Stimulated activated CD4-positive, alpha-beta T cell treated with anti-CD3 and anti-CD28 coated beads, Interleukin-4, amount 100 ng/mL, for 1 hour (primary cell): ENCODE measurements around the gene PPIL3.

Experiments used
- DNase-seq: peaks from one replicate; pipeline ENCODE4 v3.0.0-alpha.2; 2020

PPIL3 gene

GRCh38 chr2:200860092-200860795, 28.6 kb downstream of the PPIL3 start:
- DNase-seq: no peak

- no peak for DNase-seq
Measured at GRCh38 chr2:200856806-200857205, 32.1 kb downstream of the PPIL3 start.

GRCh38 chr2:200852605-200853004, 36.3 kb downstream of the PPIL3 start:
- no peak for DNase-seq

GRCh38 chr2:200851398-200852248, 37.3 kb downstream of the PPIL3 start:
- no peak for DNase-seq

- DNase-seq: no peak
Measured at GRCh38 chr2:200850512-200851256, 38.2 kb downstream of the PPIL3 start.

GRCh38 chr2:200847939-200848338, 40.9 kb downstream of the PPIL3 start:
- DNase-seq: no peak

- DNase-seq: no peak
Measured at GRCh38 chr2:200847269-200847668, 41.6 kb downstream of the PPIL3 start.

- no peak for DNase-seq
Measured at GRCh38 chr2:200845669-200846325, 43.1 kb downstream of the PPIL3 start.

GRCh38 chr2:200845194-200845593, 43.7 kb downstream of the PPIL3 start:
- DNase-seq: no peak

- DNase-seq: no peak
Measured at GRCh38 chr2:200843993-200844948, 44.6 kb downstream of the PPIL3 start.

GRCh38 chr2:200839513-200839912, 49.4 kb downstream of the PPIL3 start:
- no peak for DNase-seq

- no peak for DNase-seq
Measured at GRCh38 chr2:200834701-200835100, 54.2 kb downstream of the PPIL3 start.

GRCh38 chr2:200829258-200829655, 59.6 kb downstream of the PPIL3 start:
- no peak for DNase-seq

- DNase-seq: no peak
Measured at GRCh38 chr2:200828572-200829257, 60.2 kb downstream of the PPIL3 start.

GRCh38 chr2:200828104-200828503, 60.8 kb downstream of the PPIL3 start:
- DNase-seq: no peak

- DNase-seq: no peak
Measured at GRCh38 chr2:200821686-200822245, 67.1 kb downstream of the PPIL3 start.
